GM19438 (cell line): ENCODE data around the gene HEPN1.

Source experiments
- ATAC-seq: cut with Tn5 transposase; IDR thresholded peaks from one replicate; pipeline ENCODE4 v1.9.1; 2021; ENCODE audit warnings: low read depth; ENCODE audit not compliant: unreplicated experiment

Gene HEPN1

DNA sequence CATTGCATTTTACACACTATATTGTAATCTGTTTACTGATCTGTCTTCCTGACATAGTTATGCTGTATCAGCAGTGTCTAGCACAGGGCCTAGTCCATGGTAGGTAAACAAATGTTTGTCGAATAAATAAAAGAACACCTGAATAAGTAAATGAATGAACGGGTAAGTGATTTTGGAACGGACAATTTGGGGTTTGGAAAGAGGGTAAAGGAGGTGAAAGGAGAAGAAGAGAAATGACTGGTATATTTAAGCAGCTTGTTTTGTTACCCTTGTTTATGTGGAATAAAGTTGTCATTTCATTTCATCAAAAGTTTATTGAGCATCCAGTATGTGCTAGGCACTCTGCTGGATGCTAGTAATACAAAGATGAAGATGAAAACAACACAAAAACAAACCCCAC lies at the start of gene HEPN1:
Gene HEPN1, plus strand, starts transcription at position 301 of the 400 bp plus-strand sequence.
- no peak for ATAC-seq

DNA sequence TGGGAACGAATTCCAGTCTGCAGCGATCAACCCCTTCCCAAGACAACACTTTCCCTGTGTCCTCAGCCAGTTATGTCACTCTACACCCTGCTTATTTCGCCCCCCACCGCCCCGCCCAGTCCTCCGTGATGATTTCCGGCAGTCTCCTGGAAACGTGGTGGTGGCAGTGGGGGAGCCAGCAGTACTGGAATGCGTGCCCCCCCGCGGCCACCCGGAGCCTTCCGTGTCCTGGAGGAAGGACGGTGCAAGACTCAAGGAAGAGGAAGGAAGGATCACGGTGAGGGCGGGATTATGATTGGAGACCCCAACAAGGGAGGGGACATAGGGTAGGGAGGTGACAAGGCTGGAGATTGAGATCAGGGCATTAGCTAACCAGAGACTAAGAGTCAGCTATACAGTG lies 49.7 kb upstream of the HEPN1 start:
- ATAC-seq = no peak

DNA sequence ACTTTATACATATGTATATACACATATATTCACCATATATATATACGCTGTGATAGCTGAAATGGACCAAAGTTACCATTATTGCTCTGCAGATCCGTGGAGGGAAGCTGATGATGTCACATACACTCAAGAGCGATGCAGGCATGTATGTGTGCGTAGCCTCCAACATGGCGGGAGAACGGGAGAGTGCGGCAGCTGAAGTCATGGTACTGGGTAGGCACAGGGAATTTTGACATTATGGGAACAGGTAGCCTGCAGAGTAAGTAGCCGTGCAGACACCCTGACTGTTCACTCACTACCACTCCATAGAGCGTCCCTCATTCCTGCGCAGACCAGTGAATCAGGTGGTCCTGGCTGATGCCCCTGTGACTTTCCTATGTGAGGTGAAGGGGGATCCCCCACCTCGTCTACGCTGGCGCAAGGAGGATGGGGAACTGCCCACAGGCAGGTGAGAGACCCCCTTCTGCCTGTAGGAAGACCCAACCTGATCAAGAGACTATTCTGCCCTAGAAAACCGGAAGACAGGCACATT lies 49.1 kb upstream of the HEPN1 start:
- no peak for ATAC-seq

DNA sequence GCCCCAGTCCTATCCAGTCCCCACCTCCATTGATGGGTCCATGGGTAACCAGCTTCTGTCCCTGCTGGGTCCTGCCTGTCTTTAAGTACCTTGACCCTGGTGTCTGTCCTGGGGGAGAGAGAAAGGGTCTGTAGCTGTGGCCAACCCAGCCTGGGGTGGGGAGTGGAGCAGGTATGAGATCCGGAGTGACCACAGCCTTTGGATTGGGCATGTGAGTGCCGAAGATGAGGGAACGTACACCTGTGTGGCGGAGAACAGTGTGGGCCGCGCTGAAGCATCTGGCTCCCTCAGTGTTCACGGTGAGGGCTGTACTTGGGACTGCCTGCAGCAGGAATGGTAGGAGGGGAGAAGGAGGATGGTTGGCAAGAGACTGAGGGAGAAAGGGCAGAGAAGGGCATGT lies 48.6 kb upstream of the HEPN1 start:
- ATAC-seq = no peak

DNA sequence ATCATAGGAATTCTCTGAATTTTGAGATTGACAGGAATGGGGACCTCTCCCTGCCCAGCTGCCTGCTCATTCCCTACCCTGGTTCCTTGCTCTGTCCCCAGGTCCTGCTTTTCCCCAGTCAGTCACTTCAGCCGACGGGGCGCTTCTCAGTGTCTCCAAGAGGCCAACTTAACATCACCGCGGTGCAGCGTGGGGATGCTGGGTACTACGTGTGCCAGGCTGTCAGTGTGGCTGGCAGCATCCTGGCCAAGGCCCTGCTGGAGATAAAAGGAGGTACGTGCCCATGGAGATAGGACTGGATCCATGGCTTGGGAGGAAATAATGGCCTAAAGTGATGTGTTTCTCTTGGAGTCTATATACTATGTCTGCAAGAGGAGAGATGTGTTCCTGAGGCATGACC lies 46.8 kb upstream of the HEPN1 start:
- no peak for ATAC-seq

DNA sequence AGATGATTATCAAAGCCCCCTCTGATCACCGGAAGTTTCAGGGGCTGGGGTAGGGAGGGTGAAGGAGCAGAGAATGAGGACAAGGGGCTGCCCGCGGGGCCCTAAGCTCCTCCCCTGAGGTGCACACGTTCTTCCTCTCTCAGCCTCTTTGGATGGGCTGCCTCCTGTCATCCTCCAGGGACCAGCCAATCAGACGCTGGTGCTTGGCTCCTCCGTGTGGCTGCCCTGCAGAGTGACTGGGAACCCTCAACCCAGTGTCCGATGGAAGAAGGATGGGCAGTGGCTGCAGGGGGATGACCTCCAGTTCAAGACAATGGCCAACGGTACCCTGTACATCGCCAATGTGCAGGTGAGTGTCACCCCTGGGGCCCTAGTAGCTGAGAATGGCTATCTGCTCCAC lies 46.3 kb upstream of the HEPN1 start:
- no peak for ATAC-seq

DNA sequence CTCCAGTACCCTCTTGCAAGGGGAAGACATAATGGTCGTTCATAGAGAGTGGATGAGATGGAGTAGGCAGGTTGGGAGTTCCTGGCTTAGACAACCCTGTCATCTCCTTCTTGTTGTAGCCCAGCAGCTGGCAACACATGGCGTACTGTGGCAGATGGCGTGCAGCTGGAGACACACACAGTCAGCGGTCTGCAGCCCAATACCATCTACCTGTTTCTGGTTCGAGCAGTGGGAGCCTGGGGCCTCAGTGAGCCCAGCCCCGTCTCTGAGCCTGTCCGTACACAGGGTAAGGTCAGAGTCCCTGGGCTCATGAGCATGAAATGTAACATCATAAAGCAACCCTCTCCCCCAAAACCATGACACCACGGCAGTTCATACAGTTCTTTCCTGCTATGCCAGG lies 45.1 kb upstream of the HEPN1 start:
- no peak for ATAC-seq

DNA sequence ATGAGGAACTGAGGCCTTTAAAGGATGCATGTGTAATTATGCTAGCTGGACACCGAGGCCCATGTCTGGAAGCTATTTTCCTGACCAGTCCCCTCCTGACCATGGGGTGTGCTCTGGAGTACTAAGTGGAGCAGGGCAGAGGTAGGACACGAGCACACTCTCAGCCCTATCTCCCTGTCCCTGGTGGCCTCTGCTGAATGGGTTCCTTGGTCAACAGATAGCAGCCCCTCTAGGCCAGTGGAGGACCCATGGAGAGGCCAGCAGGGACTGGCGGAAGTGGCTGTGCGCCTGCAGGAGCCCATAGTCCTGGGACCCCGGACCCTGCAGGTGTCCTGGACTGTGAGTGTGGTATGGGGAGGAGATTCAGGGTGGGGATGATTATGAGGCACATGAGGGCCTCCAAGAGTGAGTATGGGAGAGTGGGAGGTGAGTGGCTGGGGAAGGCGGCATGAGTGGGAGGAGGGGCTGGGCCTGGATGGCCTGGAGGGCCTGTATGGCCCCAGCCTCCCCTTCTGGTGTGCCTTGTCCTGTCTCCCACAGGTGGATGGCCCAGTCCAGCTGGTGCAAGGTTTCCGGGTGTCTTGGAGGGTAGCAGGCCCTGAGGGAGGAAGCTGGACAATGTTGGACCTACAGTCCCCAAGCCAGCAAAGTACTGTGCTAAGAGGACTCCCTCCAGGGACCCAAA lies 44.3 kb upstream of the HEPN1 start:
- ATAC-seq = no peak

DNA sequence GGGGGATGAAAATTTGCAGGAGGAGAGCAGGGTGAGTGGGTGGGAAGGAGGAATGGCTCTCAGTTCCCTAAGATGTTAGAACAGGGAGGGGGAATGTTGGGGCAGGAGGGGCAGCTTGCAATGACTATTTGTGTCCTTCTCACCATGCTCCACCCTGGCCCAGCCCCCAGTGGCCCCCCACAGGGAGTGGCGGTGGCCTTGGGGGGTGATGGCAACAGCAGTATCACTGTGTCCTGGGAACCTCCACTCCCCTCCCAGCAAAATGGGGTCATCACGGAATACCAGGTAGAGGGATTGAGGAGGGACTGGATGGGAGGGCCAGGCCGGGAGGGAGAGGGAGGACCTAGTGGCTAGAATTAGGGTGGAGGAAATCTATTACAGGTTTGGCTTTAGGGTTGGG lies 43.6 kb upstream of the HEPN1 start:
- ATAC-seq = no peak

DNA sequence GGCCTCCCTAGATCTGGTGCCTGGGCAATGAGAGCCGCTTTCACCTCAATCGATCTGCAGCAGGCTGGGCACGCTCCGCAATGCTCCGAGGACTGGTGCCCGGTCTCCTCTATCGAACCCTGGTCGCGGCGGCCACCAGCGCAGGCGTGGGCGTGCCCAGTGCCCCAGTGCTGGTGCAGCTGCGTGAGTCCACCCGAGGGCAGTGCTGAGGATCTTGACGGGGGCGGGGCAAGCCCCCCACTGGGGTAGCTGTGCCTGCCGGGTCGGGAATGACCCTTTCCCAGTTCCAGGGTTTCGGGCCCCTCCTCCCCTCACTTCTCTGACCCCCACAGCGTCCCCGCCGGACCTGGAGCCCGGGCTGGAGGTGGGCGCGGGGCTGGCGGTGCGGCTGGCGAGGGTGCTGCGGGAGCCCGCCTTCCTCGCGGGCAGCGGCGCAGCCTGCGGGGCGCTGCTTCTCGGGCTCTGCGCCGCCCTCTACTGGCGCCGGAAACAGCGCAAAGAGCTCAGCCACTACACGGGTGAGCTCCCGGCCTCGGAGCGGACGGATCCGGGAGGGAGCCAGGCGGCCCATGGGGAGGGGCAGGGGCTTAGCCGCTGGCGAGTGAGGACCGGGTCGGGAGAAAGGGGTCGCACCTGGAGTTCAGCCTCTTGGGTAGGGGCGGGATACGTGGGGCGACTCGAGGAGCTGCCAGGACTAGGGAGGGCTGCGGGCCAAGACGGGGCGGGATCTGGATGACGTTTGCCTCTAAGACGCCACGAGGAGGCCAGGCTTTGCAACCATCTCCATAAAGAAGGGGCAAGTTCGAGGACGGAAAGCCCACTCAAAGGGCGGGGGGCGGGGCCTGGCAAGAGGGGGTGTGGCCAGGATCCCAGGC lies 42.9 kb upstream of the HEPN1 start:
- peak; percentile 95 for ATAC-seq

DNA sequence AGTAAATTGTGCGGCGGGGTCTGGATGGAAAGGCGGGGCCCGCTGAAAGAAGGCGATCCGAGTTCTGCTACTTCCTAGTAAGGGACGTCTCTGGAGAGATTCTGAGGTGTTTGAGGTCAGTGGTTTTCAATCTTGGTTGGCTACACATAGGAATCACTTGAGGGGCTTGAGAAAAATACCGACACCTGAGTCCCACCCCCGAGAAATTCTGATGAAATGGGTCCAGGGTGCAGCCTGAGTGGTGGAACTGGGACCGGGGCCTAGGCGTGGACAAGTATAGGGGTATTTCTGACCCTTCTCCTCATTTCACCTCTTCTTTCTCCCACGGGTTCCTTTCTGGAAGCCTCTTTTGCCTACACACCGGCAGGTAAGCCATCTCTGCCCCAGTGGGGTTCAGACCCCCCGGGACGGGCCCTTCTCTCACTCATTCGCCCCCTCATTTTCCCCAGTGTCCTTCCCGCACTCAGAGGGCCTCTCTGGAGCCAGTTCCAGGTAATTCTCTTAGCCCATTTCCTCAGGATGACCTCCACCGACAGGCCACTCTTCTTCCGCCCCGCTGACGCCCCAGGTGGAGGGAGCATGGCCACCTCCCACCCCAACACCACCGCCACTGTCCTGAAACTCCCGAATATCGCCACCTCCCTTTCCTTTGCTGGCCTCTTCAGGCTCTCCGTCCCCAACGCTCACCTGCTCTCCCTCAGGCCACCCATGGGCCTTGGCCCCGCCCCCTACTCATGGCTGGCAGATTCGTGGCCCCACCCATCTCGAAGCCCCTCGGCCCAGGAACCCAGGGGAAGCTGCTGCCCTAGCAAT lies 42.0 kb upstream of the HEPN1 start:
- no peak for ATAC-seq

DNA sequence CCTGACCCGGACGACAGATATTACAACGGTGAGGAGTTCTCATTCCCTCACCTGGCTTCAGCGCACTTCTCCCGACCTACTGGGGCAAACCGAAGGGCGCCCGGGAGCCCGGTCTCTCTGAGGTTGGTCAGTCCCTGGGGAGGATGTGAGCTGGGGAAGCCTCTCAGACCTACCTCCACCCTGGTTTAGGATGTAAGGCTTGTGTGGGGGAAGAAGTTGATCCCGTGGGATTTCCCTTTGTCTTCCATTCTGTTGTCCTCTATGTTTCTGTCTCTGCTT lies 41.5 kb upstream of the HEPN1 start:
- no peak for ATAC-seq

DNA sequence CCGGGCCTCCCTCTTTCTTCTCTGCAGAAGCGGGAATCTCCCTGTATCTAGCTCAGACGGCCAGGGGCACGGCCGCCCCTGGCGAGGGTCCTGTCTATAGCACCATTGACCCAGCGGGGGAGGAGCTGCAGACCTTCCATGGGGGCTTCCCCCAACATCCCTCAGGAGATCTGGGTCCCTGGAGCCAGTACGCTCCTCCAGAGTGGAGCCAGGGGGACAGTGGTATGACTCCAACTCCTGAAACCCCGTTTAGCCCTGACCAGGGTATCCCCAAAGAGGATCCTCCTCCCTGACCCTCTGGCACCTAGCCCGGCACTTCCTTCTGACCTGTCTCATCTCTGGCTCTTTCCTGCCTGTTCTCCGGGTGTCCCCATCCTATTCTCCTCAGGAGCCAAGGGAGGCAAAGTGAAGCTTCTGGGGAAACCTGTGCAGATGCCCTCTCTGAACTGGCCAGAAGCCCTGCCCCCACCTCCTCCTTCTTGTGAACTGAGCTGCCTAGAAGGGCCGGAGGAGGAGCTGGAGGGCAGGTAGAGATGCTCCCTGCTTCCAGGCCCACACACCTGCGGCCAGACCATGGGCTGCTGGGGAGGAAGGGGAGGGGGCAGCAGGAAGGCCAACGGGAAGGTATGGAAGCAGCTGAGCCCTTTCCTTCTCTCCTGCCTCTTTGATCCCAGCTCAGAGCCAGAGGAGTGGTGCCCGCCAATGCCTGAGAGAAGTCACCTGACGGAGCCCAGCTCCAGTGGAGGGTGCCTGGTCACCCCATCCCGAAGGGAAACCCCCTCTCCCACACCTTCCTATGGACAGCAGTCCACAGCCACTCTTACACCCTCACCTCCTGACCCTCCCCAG lies 40.9 kb upstream of the HEPN1 start:
- ATAC-seq = no peak

DNA sequence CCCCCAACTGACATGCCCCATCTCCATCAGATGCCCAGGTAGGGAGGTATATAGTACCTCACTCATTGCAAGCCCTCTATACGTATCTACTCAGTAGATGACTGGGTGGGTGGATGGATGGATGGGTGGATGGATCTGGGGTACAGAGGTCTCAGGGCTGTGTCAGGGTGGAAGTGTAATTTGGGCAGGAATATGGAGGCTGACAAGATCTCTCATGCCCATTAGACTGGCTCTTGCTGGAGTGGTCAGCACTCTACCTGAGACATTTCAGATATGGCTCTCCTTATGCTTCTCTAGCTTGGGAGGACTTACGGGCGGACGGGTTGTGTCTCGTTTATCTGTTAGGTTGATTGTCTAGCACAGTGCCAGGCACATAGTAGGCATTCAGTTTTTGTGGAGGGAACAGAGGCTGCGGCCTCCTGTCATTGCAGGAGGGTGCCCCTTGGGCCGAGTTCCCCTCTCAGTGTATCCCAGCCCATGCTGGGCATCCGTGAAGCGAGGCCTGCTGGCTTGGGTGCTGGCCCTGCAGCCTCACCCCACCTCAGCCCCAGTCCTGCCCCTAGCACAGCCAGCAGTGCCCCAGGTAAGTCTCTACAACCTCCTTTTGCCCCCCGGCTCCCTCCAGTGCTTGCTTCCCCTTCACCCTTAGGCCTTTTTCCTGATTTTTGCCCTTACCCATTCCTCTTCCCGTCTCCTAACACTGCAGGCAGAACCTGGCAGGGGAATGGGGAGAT lies 40.1 kb upstream of the HEPN1 start:
- ATAC-seq = no peak

DNA sequence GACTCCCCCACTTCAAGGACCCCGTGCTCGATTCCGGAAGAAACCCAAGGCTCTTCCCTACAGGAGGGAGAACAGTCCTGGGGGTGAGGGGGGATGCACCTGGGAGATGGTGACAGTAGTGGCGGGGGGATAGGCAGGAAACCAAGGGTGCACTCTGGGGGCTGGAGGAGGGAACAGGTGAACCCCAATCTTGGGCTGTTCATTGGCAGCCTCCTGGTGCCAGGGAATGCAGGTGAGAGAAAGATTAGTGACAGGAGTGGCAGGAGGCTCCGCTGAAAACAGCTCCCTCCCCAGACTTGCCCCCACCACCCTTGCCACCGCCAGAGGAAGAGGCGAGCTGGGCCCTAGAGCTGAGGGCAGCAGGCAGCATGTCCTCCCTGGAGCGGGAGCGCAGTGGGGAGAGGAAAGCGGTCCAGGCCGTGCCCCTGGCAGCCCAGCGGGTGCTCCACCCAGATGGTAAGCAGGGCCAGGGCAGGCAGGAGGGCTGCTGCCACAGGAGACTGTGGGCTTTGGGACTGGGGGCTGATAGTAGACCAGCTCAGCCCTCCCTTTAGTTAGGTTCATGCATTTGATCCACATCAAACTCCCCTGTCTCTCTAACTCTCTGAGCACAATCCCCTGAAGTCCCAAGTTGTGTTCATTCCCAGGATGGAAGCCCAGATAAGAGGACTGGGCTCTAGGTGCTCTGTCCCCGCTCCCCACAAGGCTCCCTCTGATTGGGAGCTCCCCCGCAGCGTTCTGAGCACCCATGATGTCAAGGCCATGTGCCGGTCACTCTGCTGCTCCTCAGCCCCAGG lies 39.4 kb upstream of the HEPN1 start:
- ATAC-seq = no peak

DNA sequence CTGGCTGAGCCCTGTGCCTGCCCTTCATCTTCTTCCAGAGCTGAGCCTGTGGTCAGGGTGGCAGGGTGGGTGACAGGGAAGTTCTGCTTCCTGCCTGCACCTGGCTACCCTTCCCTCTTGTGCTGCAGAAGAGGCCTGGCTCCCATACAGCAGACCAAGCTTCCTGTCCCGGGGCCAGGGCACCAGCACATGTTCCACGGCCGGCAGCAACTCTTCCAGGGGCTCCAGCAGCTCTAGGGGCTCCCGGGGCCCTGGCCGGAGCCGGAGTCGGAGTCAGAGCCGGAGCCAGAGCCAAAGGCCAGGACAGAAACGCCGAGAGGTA lies 38.8 kb upstream of the HEPN1 start:
- no peak for ATAC-seq

DNA sequence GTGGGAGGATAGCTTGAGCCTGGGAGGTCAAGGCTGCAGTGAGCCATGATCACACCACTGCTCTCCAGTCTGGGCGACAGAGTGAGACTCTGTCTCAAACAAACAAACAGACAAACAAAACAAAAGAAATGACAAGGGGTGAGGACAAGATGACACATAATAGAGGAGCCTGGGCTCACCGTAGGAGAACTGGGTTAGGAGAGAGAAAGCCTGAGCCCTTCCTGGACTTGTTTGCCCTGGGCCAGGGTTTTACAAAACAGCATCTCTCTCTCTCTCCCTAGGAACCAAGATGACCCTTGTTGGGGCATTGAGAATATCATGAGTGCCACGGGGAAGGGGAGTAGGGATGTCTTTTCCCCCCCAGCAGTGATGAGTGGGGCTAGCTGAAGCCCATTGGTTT lies 38.1 kb upstream of the HEPN1 start:
- ATAC-seq = no peak

DNA sequence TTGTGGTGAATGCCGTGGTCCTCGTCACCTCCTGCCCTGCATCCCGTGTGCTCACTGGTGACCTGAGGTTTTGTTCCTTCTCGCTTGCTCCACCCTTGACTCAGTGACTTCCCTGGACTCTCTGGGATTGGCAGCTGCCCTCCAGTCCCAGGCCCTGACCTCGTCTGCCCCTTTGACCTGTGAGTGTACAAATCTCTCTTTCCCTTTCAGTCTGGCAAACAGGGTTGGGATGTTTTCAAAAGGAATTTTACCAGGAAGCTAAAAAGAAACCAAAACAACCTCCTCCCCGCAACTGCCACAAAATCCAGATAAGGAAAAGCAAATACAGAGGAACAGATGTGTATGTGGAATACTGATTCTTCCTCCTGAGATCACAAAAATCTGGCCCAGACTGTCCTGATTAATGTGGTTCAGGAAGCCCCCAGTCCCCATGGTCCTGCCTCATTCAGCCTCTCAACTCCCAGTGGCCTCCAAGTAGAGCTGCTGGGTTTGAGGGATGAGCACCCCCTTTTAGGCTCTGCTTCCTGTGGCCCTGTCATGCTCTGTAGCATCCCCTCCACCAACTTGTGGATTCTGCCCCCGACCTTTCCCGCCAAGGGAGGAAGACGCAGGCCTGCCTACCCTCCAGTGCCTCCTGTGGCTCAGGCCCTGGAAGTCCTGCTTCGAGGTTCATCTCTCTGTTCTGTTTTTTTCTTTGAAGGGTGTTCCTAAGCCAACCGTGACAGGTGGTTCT lies 36.5 kb upstream of the HEPN1 start:
- no peak for ATAC-seq
